Anterior cingulate cortex (tissue), 58 donors: ENCODE measurements around the gene PRPF40B.

ENCODE experiments used
- DNase-seq, 58 donors: peaks; one replicate each; lab custom pipeline; 2025; lab: John Stamatoyannopoulos, UW

Gene PRPF40B

GRCh38 chr12:49675137-49675536 is 51.8 kb downstream of the PRPF40B start:
- DNase-seq: no peak

DNA sequence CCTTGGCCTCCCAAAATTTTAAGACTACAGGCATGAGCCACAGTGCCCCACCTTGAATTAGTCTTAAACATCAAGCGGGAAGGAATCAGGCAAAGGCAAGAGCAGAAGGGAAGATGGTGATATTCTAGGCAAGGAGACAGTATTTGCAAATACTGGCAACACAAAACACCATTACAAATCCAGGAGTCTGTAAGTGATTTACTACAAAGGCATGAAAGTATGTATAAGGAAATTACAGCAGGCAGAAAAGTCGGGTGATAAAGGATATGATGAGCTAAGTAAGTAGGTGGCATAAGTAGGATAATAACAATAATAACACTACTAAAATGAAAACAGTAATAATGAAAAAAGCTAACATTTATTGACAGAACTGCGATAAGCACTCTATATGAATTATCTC is 55.4 kb downstream of the PRPF40B start:
- DNase-seq: no peak

GRCh38 chr12:49680075-49680474 is 56.7 kb downstream of the PRPF40B start:
- DNase-seq: no peak

DNA sequence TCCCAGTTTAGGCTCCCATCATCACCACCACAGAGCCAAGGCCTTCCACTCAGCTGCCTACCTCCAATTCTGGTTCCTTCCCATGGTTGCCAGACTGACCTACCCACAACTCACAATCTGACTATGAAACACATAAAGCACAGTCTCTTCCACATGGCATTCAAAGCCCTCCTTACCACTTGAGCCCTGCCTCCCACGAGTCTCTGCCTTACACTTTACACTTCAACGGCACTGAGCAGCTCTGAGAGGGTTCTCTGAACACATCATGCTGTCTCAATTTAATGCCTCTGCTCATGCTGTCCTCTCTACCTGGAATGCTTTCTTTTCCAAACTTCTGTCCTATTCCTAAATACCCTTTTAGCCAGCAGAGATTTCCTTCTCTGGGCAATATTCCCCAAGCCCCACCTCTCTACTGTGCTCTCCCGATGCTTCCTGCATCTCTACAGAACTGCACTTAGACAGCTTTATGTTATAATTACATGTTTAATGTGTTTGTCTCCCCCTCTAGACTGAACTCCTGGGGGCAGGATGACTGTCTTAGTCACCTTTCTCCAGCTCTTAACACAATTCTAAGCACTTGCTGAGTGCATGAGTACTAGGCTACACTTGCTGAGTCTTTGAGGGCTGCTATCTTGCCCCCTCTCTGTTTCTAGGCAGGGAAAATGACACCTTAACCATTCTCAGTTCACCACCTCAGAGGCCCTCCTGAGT is 60.4 kb downstream of the PRPF40B start:
- no peak for DNase-seq

DNA sequence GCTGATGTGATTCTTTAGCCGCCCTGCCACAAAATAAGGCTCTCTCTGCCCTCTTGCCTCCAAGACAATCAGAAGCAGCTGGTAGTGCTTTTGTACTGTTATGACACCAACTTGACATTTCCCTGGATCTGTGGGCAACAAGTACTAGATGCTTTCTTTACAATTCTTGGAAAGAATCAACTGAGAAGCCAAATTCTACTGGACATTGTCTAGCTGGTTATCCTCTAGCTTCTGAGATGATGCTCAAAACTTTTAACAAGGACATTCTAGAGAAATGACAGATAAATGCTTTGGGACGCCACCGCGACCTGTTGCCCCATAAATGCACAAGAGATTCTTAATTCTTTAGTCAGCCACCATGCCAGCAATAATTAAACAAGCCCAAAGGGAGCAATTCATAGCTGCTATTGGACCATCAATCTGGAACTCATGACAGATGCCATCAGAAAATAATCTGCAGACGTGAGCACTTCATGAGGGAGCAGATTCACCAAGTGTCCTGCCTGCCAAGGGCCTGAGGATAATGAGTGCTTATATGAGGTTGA is 61.0 kb downstream of the PRPF40B start:
- DNase-seq: no peak

DNA sequence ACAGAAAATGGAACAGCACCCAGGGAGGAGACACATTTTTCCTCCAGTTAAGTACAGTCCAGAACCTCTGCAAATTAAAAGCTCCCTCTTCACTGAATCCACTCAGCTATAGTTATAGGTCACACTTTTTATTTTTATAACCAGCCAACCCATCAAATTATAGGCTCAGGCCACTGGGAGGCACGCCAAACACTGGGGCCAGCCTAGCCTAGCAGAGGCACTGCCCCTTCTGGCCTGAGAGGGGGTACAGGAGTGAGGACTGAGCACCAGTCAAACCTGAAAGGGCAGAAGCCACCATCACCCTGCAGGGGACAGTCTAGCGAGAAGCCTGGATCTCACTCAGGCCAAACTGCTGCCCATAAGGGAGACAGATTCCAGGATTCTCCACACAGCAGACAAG is 64.6 kb downstream of the PRPF40B start:
- DNase-seq: no peak

DNA sequence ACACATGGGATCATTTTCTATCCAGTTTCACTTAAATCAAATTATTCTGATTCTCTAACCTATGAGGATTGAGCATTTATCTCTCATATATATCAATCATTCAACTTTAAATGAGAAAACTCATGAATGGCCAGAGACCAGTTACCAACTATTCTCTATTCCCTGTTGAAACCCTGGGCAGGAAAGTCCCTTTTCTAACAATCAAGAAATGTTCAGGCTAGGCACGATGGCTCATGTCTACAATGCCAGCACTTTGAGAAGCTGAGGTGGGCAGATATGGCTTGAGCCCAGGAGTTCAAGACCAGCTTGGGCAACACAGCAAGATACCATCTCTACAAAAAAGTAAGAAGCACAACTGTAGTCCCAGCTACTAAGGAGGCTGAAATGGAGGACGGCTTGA is 65.9 kb downstream of the PRPF40B start:
- DNase-seq: no peak

GRCh38 chr12:49689785-49690184 is 66.4 kb downstream of the PRPF40B start:
- no peak for DNase-seq

DNA sequence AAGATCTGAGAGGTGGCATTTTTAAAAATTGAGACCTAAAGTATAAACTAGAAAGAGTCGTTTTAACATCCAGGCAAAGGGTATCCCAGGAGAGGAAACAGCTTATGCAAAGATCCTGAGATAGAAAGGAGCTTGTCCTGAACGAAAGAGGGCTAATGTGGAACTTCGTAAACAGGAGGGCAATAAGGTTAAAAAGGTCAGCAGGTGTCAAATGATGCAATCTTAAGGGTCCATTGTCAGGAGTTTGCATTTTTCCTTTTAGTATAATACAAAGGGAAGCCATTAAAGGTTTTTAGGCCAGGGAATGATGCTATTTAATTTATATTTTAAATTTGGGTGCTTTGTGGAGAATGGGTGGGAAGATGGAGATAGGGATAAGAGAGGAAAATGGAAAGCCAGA is 69.5 kb downstream of the PRPF40B start:
- DNase-seq: no peak

GRCh38 chr12:49693931-49694444 is 70.6 kb downstream of the PRPF40B start:
- DNase-seq: no peak
